Measurements from ENCODE around the gene CNMD.
"Not testable (repeated sequence)": the region's sequence is repeated elsewhere in the genome, so short reads cannot be mapped to it uniquely, and the experiment has no call there.

CNMD gene

DNA sequence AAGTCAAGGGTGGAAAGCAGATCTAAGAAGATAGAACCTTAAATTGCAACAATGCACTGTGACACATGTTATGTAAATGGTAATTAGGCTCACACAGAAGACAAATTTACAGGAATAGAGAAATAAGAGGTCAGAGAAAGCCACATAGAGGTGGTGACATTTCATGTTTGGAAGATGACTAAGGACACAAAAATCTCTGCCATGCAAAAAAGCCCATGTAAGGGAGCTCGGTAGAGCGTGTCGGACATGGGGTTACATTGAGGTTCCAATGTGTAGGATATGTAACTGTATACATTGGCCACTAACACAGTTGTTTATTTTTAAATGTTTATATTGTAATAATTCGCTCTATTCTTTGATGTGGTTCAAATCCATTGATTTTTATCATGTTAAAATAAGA is 53.2 kb downstream of the CNMD start:
- no peak for DNase-seq (ENCODE audit: low read depth)

DNA sequence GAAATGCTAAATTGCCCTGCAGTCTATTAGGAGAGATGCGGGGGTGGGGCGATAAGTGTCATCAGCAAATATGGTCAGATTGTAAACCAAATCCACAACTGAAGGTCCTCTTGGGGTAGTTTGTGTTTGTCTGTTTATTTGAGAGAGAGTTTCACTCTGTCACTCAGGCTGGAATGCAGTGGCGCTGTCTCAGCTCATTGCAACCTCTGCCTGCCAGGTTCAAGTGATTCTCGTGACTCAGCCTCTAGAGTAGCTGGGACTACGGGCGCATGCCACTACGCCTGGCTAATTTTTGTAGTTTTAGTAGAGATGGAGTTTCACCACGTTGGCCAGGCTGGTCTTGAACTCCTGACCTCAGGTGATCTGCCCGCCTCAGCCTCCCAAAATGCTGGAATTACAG is 53.8 kb downstream of the CNMD start:
- DNase-seq (ENCODE audit: low read depth), result not testable (repeated sequence)

DNA sequence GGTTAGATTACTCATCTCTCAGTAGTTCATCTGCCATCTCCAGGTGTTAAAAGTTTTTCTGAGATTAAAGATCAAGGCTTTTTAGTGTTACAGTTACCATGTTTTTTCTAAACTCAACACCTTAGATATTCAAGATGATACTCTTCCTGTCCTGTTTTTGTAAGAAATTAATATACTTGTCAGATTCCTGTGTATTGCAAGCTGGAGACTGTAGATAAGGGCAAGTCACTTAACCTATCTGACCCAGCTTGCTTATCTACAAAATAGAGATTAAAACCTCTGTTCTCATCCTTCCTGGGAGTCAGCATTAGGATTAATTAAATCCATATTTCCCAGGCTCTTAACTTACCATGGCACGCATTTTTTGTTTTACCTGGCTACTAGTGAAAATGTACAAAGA is 61.8 kb downstream of the CNMD start:
- no peak for DNase-seq (ENCODE audit: low read depth)

DNA sequence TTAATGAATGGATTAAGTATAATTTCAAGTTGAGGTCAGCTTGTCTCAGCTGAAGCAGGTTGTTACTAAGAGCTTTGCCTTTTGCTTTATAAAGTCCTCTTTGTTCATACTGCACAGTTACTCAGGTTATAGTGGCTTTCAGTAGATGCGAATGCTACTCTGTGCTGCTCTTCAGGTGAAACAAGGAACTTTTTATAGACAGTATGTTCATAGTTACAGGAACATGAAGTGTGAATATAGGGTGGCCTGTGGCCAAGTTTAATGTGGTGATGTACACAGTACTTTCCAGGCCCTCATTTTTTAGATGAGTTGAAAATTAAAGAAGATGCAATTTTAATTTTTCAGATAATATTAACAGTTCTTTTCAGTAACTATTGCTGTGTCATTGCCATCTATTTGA is 66.2 kb downstream of the CNMD start:
- DNase-seq (ENCODE audit: low read depth), result no peak

DNA sequence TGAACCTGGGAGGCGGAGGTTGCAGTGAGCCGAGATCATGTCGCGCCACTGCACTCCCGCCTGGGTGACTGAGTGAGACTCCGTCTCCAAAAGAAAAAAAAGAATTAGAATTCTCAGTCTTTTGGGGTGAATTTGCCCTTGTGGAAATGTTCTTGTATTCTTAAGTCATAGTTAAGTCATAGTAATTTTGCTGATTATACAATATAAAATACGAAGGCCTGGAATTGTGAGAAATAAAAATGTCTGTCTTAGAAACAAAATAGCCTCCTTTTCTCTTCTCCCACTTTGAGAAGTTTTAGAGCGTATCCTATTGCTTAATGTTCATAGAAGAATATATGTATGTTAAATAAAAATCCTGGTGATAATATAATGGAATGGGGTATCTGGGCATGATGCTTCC is 68.9 kb downstream of the CNMD start:
- DNase-seq (ENCODE audit: low read depth), result no peak

DNA sequence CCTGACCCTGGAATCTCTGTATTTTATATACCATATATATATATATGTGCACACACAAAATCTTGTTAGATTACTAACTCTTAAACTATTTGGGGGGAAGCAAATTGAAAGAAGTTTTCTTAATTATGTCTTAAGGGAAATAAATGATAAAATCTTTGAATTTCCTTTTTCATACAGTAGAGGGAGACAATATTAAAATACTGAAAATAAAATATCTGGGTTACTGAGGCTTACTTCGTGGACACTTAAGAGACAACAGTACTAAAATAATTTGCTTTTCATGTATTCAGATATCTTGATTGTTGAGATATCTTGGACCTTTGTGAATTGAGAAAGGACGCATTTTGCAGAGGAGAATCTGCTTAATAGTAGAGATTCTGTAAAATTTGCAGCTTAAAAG is 69.9 kb downstream of the CNMD start:
- no peak for DNase-seq (ENCODE audit: low read depth)

DNA sequence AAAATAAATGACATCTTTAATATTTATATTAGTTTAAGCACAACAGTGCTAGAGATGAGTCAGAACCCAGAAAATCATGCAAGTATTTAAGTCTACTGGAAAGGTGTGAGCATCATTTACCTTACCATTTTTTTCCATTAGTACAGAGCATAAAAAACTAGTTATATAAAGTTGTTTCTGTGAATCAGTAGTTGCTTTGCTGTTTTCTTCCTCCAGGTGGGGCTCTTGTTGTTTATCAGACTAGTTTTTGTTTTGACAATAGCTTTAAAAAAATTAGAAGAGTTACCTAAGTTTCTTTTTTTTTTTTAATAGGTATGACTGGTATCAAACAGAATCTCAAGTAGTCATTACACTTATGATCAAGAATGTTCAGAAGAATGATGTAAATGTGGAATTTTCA is 74.3 kb downstream of the CNMD start:
- no peak for DNase-seq (ENCODE audit: low read depth)

DNA sequence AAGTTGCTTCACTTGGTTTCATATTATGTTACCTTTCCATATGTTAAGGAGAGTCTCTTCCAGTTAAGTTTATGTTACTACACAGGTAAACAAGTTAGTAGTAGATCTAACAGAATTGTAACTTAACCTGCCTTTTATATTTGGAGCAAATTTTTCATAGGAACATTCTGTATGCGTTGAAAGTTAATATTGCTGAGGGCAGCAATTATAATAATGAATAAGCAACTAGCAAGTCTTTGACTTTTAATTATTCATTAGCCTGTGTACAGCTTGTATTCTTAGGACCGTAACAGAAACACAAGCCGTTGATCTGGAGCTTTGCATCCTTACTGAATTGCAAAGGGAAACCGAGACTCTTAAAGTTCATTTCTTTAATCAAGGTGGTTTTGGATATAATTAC is 75.3 kb downstream of the CNMD start:
- no peak for DNase-seq (ENCODE audit: low read depth)

DNA sequence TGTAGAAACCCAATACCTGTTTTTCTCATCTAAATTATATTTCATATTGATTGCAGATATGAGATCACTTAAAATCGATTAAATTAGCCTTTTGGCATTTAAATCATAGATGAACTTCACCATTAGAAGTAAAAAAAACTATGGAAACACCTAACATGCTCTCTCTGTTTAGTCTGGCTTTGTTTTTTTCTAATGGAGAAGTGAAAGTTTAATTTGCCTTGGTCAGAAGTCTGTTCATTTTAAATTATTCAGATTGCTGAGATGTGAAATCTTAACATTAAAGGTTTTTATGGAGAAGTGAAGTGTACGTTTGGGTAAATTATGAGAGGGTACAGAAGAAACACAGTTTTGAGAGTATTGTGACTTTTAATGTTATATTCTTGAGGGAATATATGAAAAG is 80.3 kb downstream of the CNMD start:
- DNase-seq (ENCODE audit: low read depth), result no peak

All from activated T-helper 1 cell treated with Interleukin-2 at 50 U/mL for 16 hours (primary cell).